SK-N-SH (cell line): ENCODE results near the gene CLCN1. TPM values are rescaled to one million over a fixed set of nuclear protein-coding genes. Genes with fewer than 3 reads are reported as not detected.

Experiments
- CTCF ChIA-PET: fragments of 300-600, 350-600 bp; formaldehyde crosslinking; extraction: SDS; loops from one replicate; lab custom pipeline; 2021; lab: Yijun Ruan, JAX
- POLR2A ChIA-PET: fragments of 350-600 bp; sonication (Branson Sonifier 250); formaldehyde crosslinking; extraction: SDS; loops from one replicate; lab custom pipeline; 2020; ENCODE audit warnings: antibody characterized with exemption, inconsistent platforms; lab: Yijun Ruan, JAX
- DNase-seq: peaks from one replicate; pipeline ENCODE4 v3.0.0; 2012
- H2AFZ ChIP-seq: fragments of 200-600 bp; sonication (generic); 2 replicates; pipeline ENCODE4 v1.8.1; 2016; ENCODE audit warnings: antibody characterized with exemption, mild to moderate bottlenecking, low read depth
- H3F3A ChIP-seq: fragments of 200-600 bp; sonication (generic); replicated peaks from 2 replicates; pipeline ENCODE3; 2016; ENCODE audit warnings: antibody characterized with exemption, mild to moderate bottlenecking; ENCODE audit not compliant: insufficient read depth
- H3K27ac ChIP-seq, 2 experiments: fragments of 200-500 bp in 1 of 2; fragments of 200-600 bp in 1 of 2; sonication (Bioruptor generic) in 1 of 2; sonication (generic), shearing (Covaris generic) in 1 of 2; 2 replicates each; pipeline versions ENCODE4 v1.5.1 to v1.6.1; 2014 to 2016; ENCODE audit warnings: low read depth in 2 of 2, inconsistent platforms in 1 of 2, low read length in 1 of 2, mild to moderate bottlenecking in 1 of 2, mixed read lengths in 1 of 2
- H3K27me3 ChIP-seq: fragments of 200-600 bp; sonication (generic), shearing (Covaris generic); 2 replicates; pipeline ENCODE4 v1.6.1; 2016; ENCODE audit warnings: mixed run types; ENCODE audit not compliant: insufficient read depth
- H3K36me3 ChIP-seq, 2 experiments: fragments of 200-500 bp in 1 of 2; fragments of 200-600 bp in 1 of 2; sonication (Bioruptor generic) in 1 of 2; sonication (generic) in 1 of 2; replicated peaks in 1 of 2; 2 replicates each; pipeline versions ENCODE3 to v1.5.1; 2014 to 2016; ENCODE audit warnings: low read length in 1 of 2, mild to moderate bottlenecking in 1 of 2; ENCODE audit not compliant: insufficient read depth in 2 of 2, control insufficient read depth in 1 of 2
- H3K4me1 ChIP-seq, 2 experiments: fragments of 200-500 bp in 1 of 2; fragments of 200-600 bp in 1 of 2; sonication (Bioruptor generic) in 1 of 2; sonication (generic), shearing (Covaris generic) in 1 of 2; 2 replicates each; pipeline versions ENCODE4 v1.5.1 to v1.6.1; 2014 to 2016; ENCODE audit warnings: low read depth in 1 of 2, low read length in 1 of 2, mixed run types in 1 of 2; ENCODE audit not compliant: insufficient read depth in 2 of 2, control insufficient read depth in 1 of 2
- H3K4me2 ChIP-seq: fragments of 200-600 bp; sonication (generic), shearing (Covaris generic); 2 replicates; pipeline ENCODE4 v1.6.1; 2017; ENCODE audit warnings: mixed run types
- H3K4me3 ChIP-seq, 2 experiments: fragments of 200-500 bp in 1 of 2; fragments of 200-600 bp in 1 of 2; sonication (Bioruptor generic) in 1 of 2; sonication (generic), shearing (Covaris generic) in 1 of 2; 2 replicates each; pipeline versions ENCODE4 v1.5.1 to v1.8.1; 2014 to 2016; ENCODE audit warnings: low read depth in 2 of 2, inconsistent platforms in 1 of 2, low read length in 1 of 2, mild to moderate bottlenecking in 1 of 2, mixed read lengths in 1 of 2, moderate library complexity in 1 of 2
- H3K79me2 ChIP-seq: fragments of 200-600 bp; sonication (generic); 2 replicates; pipeline ENCODE4 v1.8.1; 2017; ENCODE audit warnings: mild to moderate bottlenecking; ENCODE audit not compliant: insufficient read depth
- H3K9ac ChIP-seq: fragments of 200-600 bp; sonication (generic); 2 replicates; pipeline ENCODE4 v1.6.1; 2017; ENCODE audit warnings: mixed run types
- H3K9me2 ChIP-seq: fragments of 200-600 bp; sonication (generic); 2 replicates; pipeline ENCODE4 v1.6.1; 2017; ENCODE audit warnings: mixed run types
- H3K9me3 ChIP-seq: fragments of 200-600 bp; sonication (generic); 2 replicates; pipeline ENCODE4 v1.6.1; 2017; ENCODE audit warnings: mixed run types, mild to moderate bottlenecking, moderate library complexity
- H4K20me1 ChIP-seq: fragments of 200-600 bp; sonication (generic); 2 replicates; pipeline ENCODE4 v1.6.1; 2017; ENCODE audit warnings: mild to moderate bottlenecking, mixed run types; ENCODE audit not compliant: insufficient read depth
- ELF1 ChIP-seq: IDR thresholded peaks from 2 replicates; pipeline ENCODE4 v1.4.0; 2012
- EZH2phosphoT487 ChIP-seq: fragments of 200-600 bp; sonication (generic); IDR thresholded peaks from 2 replicates; pipeline ENCODE4 v1.6.1; 2017; ENCODE audit warnings: low read depth, mixed run types, mild to moderate bottlenecking, antibody characterized with exemption, moderate library complexity, borderline replicate concordance
- FOSL2 ChIP-seq: IDR thresholded peaks from 2 replicates; pipeline ENCODE4 v1.4.0; 2012; ENCODE audit warnings: low read depth, mild to moderate bottlenecking, moderate library complexity, borderline replicate concordance
- FOXJ3 ChIP-seq: sonication (generic); formaldehyde crosslinking; IDR thresholded peaks from 2 replicates; pipeline ENCODE4 v1.5.1; 2020; ENCODE audit warnings: mild to moderate bottlenecking, missing genetic modification reagents
- FOXM1 ChIP-seq: IDR thresholded peaks from 2 replicates; pipeline ENCODE4 v1.4.0; 2012; ENCODE audit warnings: low read depth, mild to moderate bottlenecking
- MAX ChIP-seq: IDR thresholded peaks from 2 replicates; pipeline ENCODE4 v1.4.0; 2012; ENCODE audit warnings: low read depth
- MXI1 ChIP-seq: IDR thresholded peaks from 2 replicates; pipeline ENCODE4 v1.6.1; 2012; ENCODE audit warnings: mild to moderate bottlenecking, low read depth, low read length, improper control_type of control experiment
- NFIC ChIP-seq: IDR thresholded peaks from 2 replicates; pipeline ENCODE4 v1.4.0; 2012; ENCODE audit warnings: borderline replicate concordance
- NRF1 ChIP-seq: IDR thresholded peaks from 2 replicates; pipeline ENCODE4 v1.6.1; 2012; ENCODE audit warnings: low read depth, mild to moderate bottlenecking, low read length
- PBX3 ChIP-seq: IDR thresholded peaks from 2 replicates; pipeline ENCODE4; 2012
- POLR2AphosphoS5 ChIP-seq: IDR thresholded peaks from 2 replicates; pipeline ENCODE4 v1.6.1; 2012; ENCODE audit warnings: low read depth, low read length
- RAD21 ChIP-seq: IDR thresholded peaks from 2 replicates; pipeline ENCODE4 v1.6.1; 2012; ENCODE audit warnings: mild to moderate bottlenecking, low read length
- REST ChIP-seq: IDR thresholded peaks from 2 replicates; pipeline ENCODE4 v1.6.1; 2012; ENCODE audit warnings: mild to moderate bottlenecking, low read depth, low read length, moderate library complexity
- RXRA ChIP-seq: IDR thresholded peaks from 2 replicates; pipeline ENCODE4 v1.4.0; 2012; ENCODE audit warnings: low read depth, mild to moderate bottlenecking, borderline replicate concordance
- SMC3 ChIP-seq: IDR thresholded peaks from 2 replicates; pipeline ENCODE4 v1.6.1; 2012; ENCODE audit warnings: low read depth, low read length, improper control_type of control experiment
- TAF1 ChIP-seq: IDR thresholded peaks from 2 replicates; pipeline ENCODE4 v1.6.1; 2012; ENCODE audit warnings: low read depth, mild to moderate bottlenecking, low read length, moderate library complexity, borderline replicate concordance
- USF1 ChIP-seq: IDR thresholded peaks from 2 replicates; pipeline ENCODE4 v1.4.0; 2012; ENCODE audit warnings: low read depth, borderline replicate concordance
- USF2 ChIP-seq: fragments of 150-350 bp; IDR thresholded peaks from 2 replicates; pipeline ENCODE4 v1.6.1; 2017; ENCODE audit warnings: antibody characterized with exemption, low read length, low read depth, borderline replicate concordance
- YY1 ChIP-seq: IDR thresholded peaks from 2 replicates; pipeline ENCODE4 v1.4.0; 2012; ENCODE audit warnings: low read depth, mild to moderate bottlenecking
- ZBTB33 ChIP-seq: IDR thresholded peaks from 2 replicates; pipeline ENCODE4 v1.4.0; 2012; ENCODE audit warnings: low read depth, borderline replicate concordance
- WGBS: methylation state at CpG from one replicate; pipeline ENCODE4 v1.1.6; 2017; ENCODE audit warnings: low lambda C conversion rate; 5-methylcytosine and 5-hydroxymethylcytosine counted together
- polyA plus RNA-seq, 3 experiments: library from polyadenylated mRNA; depleted of rRNA; stranded (reverse); fragments of >200 nt; gene quantifications; 2 replicates each; pipeline ENCODE4 v1.2.3, GENCODE V29; 2012

The CLCN1 gene
- polyA plus RNA-seq, 1 of the 3 experiments (the other 2 are of a cell fraction) = 0.12 TPM

GRCh38 chr7:143282124-143282523 lies 33.8 kb upstream of the CLCN1 start:
- Histone ChIP-seq H2AFZ (no peak overlapping the region), H4K20me1 (no peaks in the 10 kb centered on the region), H3K27me3 (no peaks in the 10 kb centered on the region), H3K9me3 (no peaks in the 10 kb centered on the region), H3K4me1 (peaks cover 5 to 9% of the 10 kb centered on the region in 2 experiments; a peak in 2 of 4 replicates), H3K79me2 (no peaks in the 10 kb centered on the region), H3K4me3 (no peak overlapping the region), H3K9me2 (no peaks in the 10 kb centered on the region), H3K9ac (no peak overlapping the region), H3F3A (no peaks in the 10 kb centered on the region), H3K36me3 (no peaks in the 10 kb centered on the region), H3K4me2 (no peak overlapping the region), H3K27ac (no peak overlapping the region)
- DNase-seq = no peak
- no peak for TF ChIP-seq PBX3
- TF ChIP-seq SMC3 = no peak
- TF ChIP-seq FOSL2 = no peak
- TF ChIP-seq EZH2phosphoT487 = no peak
- no peak for TF ChIP-seq FOXJ3 (CRISPR knock-in tag)
- TF ChIP-seq FOXM1 = no peak
- no peak for TF ChIP-seq YY1
- no peak for TF ChIP-seq MAX
- TF ChIP-seq USF2 = no peak
- TF ChIP-seq USF1 = no peak
- no peak for TF ChIP-seq TAF1
- TF ChIP-seq RAD21 = no peak
- no peak for TF ChIP-seq NRF1
- TF ChIP-seq ELF1 = no peak
- TF ChIP-seq NFIC = no peak
- no peak for TF ChIP-seq MXI1
- WGBS = 91% methylated on average over 8 of the region's 8 CpGs
- CTCF ChIA-PET = interaction anchor here (1.2 kb wide), 1 partner anchor 23 kb away, joined by 4 read pairs; no protein-coding TSS in a partner anchor
- POLR2A ChIA-PET = no interaction called here

GRCh38 chr7:143283381-143283780 lies 32.5 kb upstream of the CLCN1 start:
- Histone ChIP-seq H3K27ac (no peak overlapping the region), H3F3A (no peaks in the 10 kb centered on the region), H3K36me3 (no peaks in the 10 kb centered on the region), H4K20me1 (no peaks in the 10 kb centered on the region), H3K9ac (no peak overlapping the region), H3K4me1 (peaks cover 9 to 11% of the 10 kb centered on the region in 2 experiments; a peak in 2 of 4 replicates), H3K9me3 (no peaks in the 10 kb centered on the region), H3K4me3 (no peak overlapping the region), H3K27me3 (no peaks in the 10 kb centered on the region), H3K4me2 (no peak overlapping the region), H2AFZ (no peak overlapping the region), H3K79me2 (no peaks in the 10 kb centered on the region; the same call in 1 of the 2 replicates), H3K9me2 (no peaks in the 10 kb centered on the region)
- no peak for DNase-seq
- ChIA-PET POLR2A (no interaction called here), CTCF (interaction anchor here (0.7 to 1.3 kb wide), 3 partner anchors 16 to 68 kb away, joined by 3 to 4 read pairs (median 3); partner anchors contain the start of gene GSTK1)
- 85% methylated on average over 4 of the region's 4 CpGs for WGBS
- no peak for TF ChIP-seq MXI1
- TF ChIP-seq SMC3 = no peak
- no peak for TF ChIP-seq EZH2phosphoT487
- TF ChIP-seq FOSL2 = no peak
- TF ChIP-seq ZBTB33 = no peak
- TF ChIP-seq POLR2AphosphoS5 = no peak
- TF ChIP-seq FOXM1 = no peak
- no peak for TF ChIP-seq REST
- TF ChIP-seq RXRA = no peak
